ENCODE results near the gene NPAP1.
"Not testable (repeated sequence)": the region's sequence is repeated elsewhere in the genome, so short reads cannot be mapped to it uniquely, and the experiment has no call there.

Gene NPAP1

GRCh38 chr15:24675332-24676144 lies at the start of gene NPAP1:
Gene NPAP1 (plus strand): TSS chr15:24675775. CDS start chr15:24675868, 93 bp downstream.
- no peak for DNase-seq (ENCODE audit: extremely low spot score)
- POLR2A ChIA-PET, result no interaction called here
- CTCF ChIA-PET, result no interaction called here
- TF ChIP-seq PKNOX1 (IDR thresholded peaks at IDR 0.05) (no peak), SUZ12 (IDR thresholded peaks at IDR 0.05) (no peak)

- ChIA-PET POLR2A (no interaction called here), CTCF (no interaction called here)
- no peak for TF ChIP-seq SUZ12 (IDR thresholded peaks at IDR 0.05)
- no peak for TF ChIP-seq HDGF (IDR thresholded peaks at IDR 0.05; ENCODE audit: borderline replicate concordance)
- no peak for TF ChIP-seq LEF1 (IDR thresholded peaks at IDR 0.05; ENCODE audit: borderline replicate concordance)
- no peak for TF ChIP-seq L3MBTL2 (conservative IDR thresholded peaks at IDR 0.05)
- no peak for TF ChIP-seq ARNT (IDR thresholded peaks at IDR 0.05)
- TF ChIP-seq SP1 (IDR thresholded peaks at IDR 0.05), result no peak
- no peak for TF ChIP-seq ELF4 (IDR thresholded peaks at IDR 0.05)
- TF ChIP-seq CTBP1 (IDR thresholded peaks at IDR 0.05; ENCODE audit: borderline replicate concordance), result no peak
- TF ChIP-seq FOXA1 (IDR thresholded peaks at IDR 0.05), result no peak
- no peak for TF ChIP-seq PKNOX1 (IDR thresholded peaks at IDR 0.05)
- no peak for TF ChIP-seq NFRKB (IDR thresholded peaks at IDR 0.05)
- no peak for TF ChIP-seq FOXM1 (IDR thresholded peaks at IDR 0.05; ENCODE audit: borderline replicate concordance)
- no peak for TF ChIP-seq ZNF384 (IDR thresholded peaks at IDR 0.05)
- no peak for TF ChIP-seq BHLHE40 (IDR thresholded peaks at IDR 0.05; ENCODE audit: borderline replicate concordance)
- DNase-seq (ENCODE audit: extremely low spot score), result no peak
Observed at GRCh38 chr15:24627443-24627842, 48.1 kb upstream of the NPAP1 start.

GRCh38 chr15:24633082-24633481 lies 42.5 kb upstream of the NPAP1 start:
- ChIA-PET POLR2A (no interaction called here), CTCF (no interaction called here)
- no peak for TF ChIP-seq TARDBP (IDR thresholded peaks at IDR 0.05)
- no peak for TF ChIP-seq NFRKB (IDR thresholded peaks at IDR 0.05)
- TF ChIP-seq ELF4 (IDR thresholded peaks at IDR 0.05), result no peak
- no peak for TF ChIP-seq FOXM1 (IDR thresholded peaks at IDR 0.05; ENCODE audit: borderline replicate concordance)
- no peak for TF ChIP-seq FOXA1 (IDR thresholded peaks at IDR 0.05)
- no peak for TF ChIP-seq PKNOX1 (IDR thresholded peaks at IDR 0.05)
- no peak for TF ChIP-seq L3MBTL2 (conservative IDR thresholded peaks at IDR 0.05)
- no peak for TF ChIP-seq ZNF384 (IDR thresholded peaks at IDR 0.05)
- TF ChIP-seq LEF1 (IDR thresholded peaks at IDR 0.05; ENCODE audit: borderline replicate concordance), result no peak
- TF ChIP-seq ARNT (IDR thresholded peaks at IDR 0.05), result no peak
- TF ChIP-seq HDGF (IDR thresholded peaks at IDR 0.05; ENCODE audit: borderline replicate concordance), result no peak
- no peak for TF ChIP-seq FOXK2 (IDR thresholded peaks at IDR 0.05)
- no peak for TF ChIP-seq CTBP1 (IDR thresholded peaks at IDR 0.05; ENCODE audit: borderline replicate concordance)
- TF ChIP-seq SP1 (IDR thresholded peaks at IDR 0.05), result no peak
- no peak for TF ChIP-seq BHLHE40 (IDR thresholded peaks at IDR 0.05; ENCODE audit: borderline replicate concordance)
- no peak for TF ChIP-seq SUZ12 (IDR thresholded peaks at IDR 0.05)
- DNase-seq (ENCODE audit: extremely low spot score), result no peak

- CTCF ChIA-PET, POLR2A ChIA-PET: not testable (repeated sequence)
Observed at GRCh38 chr15:24639412-24639811, 36.2 kb upstream of the NPAP1 start.

GRCh38 chr15:24645627-24646026 lies 29.9 kb upstream of the NPAP1 start:
- no peak for TF ChIP-seq PKNOX1 (IDR thresholded peaks at IDR 0.05)
- TF ChIP-seq SUZ12 (IDR thresholded peaks at IDR 0.05), result no peak
- ChIA-PET CTCF (no interaction called here), POLR2A (no interaction called here)
- no peak for DNase-seq (ENCODE audit: extremely low spot score)

More at GRCh38 chr15:24639412-24639811, 36.2 kb upstream of the NPAP1 start:
- DNase-seq (ENCODE audit: extremely low spot score), result not testable (repeated sequence)

GRCh38 chr15:24659622-24660021 lies 16.0 kb upstream of the NPAP1 start:
- POLR2A ChIA-PET, result no interaction called here
- no peak for DNase-seq (ENCODE audit: extremely low spot score)
- TF ChIP-seq SP1 (IDR thresholded peaks at IDR 0.05) (no peak), ELF4 (IDR thresholded peaks at IDR 0.05) (no peak), ARNT (IDR thresholded peaks at IDR 0.05) (no peak), NFRKB (IDR thresholded peaks at IDR 0.05) (no peak), FOXK2 (IDR thresholded peaks at IDR 0.05) (no peak), PKNOX1 (IDR thresholded peaks at IDR 0.05) (no peak), TARDBP (IDR thresholded peaks at IDR 0.05) (no peak), FOXA1 (IDR thresholded peaks at IDR 0.05) (no peak), FOXM1 (IDR thresholded peaks at IDR 0.05; ENCODE audit: borderline replicate concordance) (no peak), HDGF (IDR thresholded peaks at IDR 0.05; ENCODE audit: borderline replicate concordance) (no peak), SUZ12 (IDR thresholded peaks at IDR 0.05) (no peak), L3MBTL2 (conservative IDR thresholded peaks at IDR 0.05) (no peak), ZNF384 (IDR thresholded peaks at IDR 0.05) (no peak), BHLHE40 (IDR thresholded peaks at IDR 0.05; ENCODE audit: borderline replicate concordance) (no peak), CTBP1 (IDR thresholded peaks at IDR 0.05; ENCODE audit: borderline replicate concordance) (no peak)
- CTCF ChIA-PET, result no interaction called here

Data from HEK293T (cell line).